IMR-90 (cell line): Measurements from ENCODE around the gene STRN4. TPM values are rescaled to one million over a fixed set of nuclear protein-coding genes. Genes with fewer than 3 reads are reported as not detected.

Source experiments
- ATAC-seq: fragments of 200-7000 bp; cut with Tn5 transposase; 2 replicates; pipeline ENCODE4 v1.9.1; 2020; ENCODE audit warnings: low read depth, mild to moderate bottlenecking, moderate library complexity
- BruUV-seq: library from RNA; stranded (reverse); fragments of 400-500 nt; replicated peaks from 2 replicates; lab custom pipeline; 2021; lab: Mats Ljungman, UMichigan
- CTCF ChIA-PET: fragments of 300-600 bp; formaldehyde crosslinking; extraction: SDS; loops from one replicate; lab custom pipeline; 2021; ENCODE audit warnings: antibody characterized with exemption; lab: Yijun Ruan, JAX
- POLR2A ChIA-PET: fragments of 300-600 bp; sonication (Branson Sonifier 250); formaldehyde crosslinking; loops from one replicate; lab custom pipeline; 2022; ENCODE audit warnings: antibody characterized with exemption; ENCODE audit not compliant: unreplicated experiment; lab: Charles Lee
- DNase-seq: peaks from one replicate; pipeline ENCODE4 v3.0.0; 2013
- H2AFZ ChIP-seq: replicated peaks from 2 replicates; pipeline ENCODE3; 2013; ENCODE audit warnings: low read length, mild to moderate bottlenecking; ENCODE audit not compliant: poor library complexity
- H2AK5ac ChIP-seq: 2 replicates; pipeline ENCODE4 v1.6.1; 2013; ENCODE audit warnings: low read depth, low read length, inconsistent platforms
- H2AK9ac ChIP-seq: replicated peaks from 2 replicates; pipeline ENCODE3; 2013; ENCODE audit warnings: mild to moderate bottlenecking, low read depth, low read length, moderate library complexity; ENCODE audit not compliant: poor library complexity
- H2BK120ac ChIP-seq: 2 replicates; pipeline ENCODE4 v1.6.1; 2013; ENCODE audit warnings: low read depth, low read length, inconsistent platforms
- H2BK15ac ChIP-seq: 3 replicates; pipeline ENCODE4 v1.6.1; 2013; ENCODE audit warnings: low read depth, low read length, inconsistent platforms
- H2BK20ac ChIP-seq: 2 replicates; pipeline ENCODE4 v1.6.1; 2013; ENCODE audit warnings: low read depth, mild to moderate bottlenecking, inconsistent platforms, low read length, moderate library complexity
- H2BK5ac ChIP-seq: 2 replicates; pipeline ENCODE4 v1.6.1; 2013; ENCODE audit warnings: mild to moderate bottlenecking, low read depth, low read length, inconsistent platforms; ENCODE audit not compliant: poor library complexity, severe bottlenecking
- H3K14ac ChIP-seq: replicated peaks from 2 replicates; pipeline ENCODE4 v1.6.1; 2013; ENCODE audit warnings: low read depth, low read length, inconsistent platforms
- H3K18ac ChIP-seq: 2 replicates; pipeline ENCODE4 v1.6.1; 2013; ENCODE audit warnings: low read depth, low read length, control low read depth
- H3K23ac ChIP-seq: 2 replicates; pipeline ENCODE4 v1.6.1; 2013; ENCODE audit warnings: low read depth, low read length, inconsistent platforms
- H3K27ac ChIP-seq: 2 replicates; pipeline ENCODE4 v1.5.1; 2013; ENCODE audit warnings: mild to moderate bottlenecking, control low read depth, low read length; ENCODE audit not compliant: insufficient read depth
- H3K27me3 ChIP-seq: 2 replicates; pipeline ENCODE4 v1.6.1; 2013; ENCODE audit warnings: low read length; ENCODE audit not compliant: control insufficient read depth, insufficient read depth
- H3K36me3 ChIP-seq: 2 replicates; pipeline ENCODE4 v1.6.1; 2013; ENCODE audit warnings: low read length, mixed read lengths; ENCODE audit not compliant: control insufficient read depth, insufficient read depth
- H3K4ac ChIP-seq: 2 replicates; pipeline ENCODE4 v1.6.1; 2013; ENCODE audit warnings: low read depth, low read length, inconsistent platforms
- H3K4me1 ChIP-seq: 2 replicates; pipeline ENCODE4 v1.6.1; 2013; ENCODE audit warnings: low read length, mixed read lengths; ENCODE audit not compliant: control insufficient read depth, insufficient read depth
- H3K4me2 ChIP-seq: 2 replicates; pipeline ENCODE4 v1.6.1; 2013; ENCODE audit warnings: low read depth, mild to moderate bottlenecking, control low read depth, low read length, moderate library complexity
- H3K4me3 ChIP-seq: 2 replicates; pipeline ENCODE4 v1.5.1; 2013; ENCODE audit warnings: low read depth, mild to moderate bottlenecking, control low read depth, low read length, moderate library complexity; ENCODE audit not compliant: insufficient read depth
- H3K56ac ChIP-seq: 2 replicates; pipeline ENCODE4 v1.6.1; 2013; ENCODE audit warnings: low read length, inconsistent platforms; ENCODE audit not compliant: insufficient read depth; ENCODE audit errors: extremely low read depth
- H3K79me1 ChIP-seq, 2 experiments: 2 replicates each; pipeline ENCODE4 v1.6.1; 2013; ENCODE audit warnings: low read length in 2 of 2, inconsistent platforms in 1 of 2, low read depth in 1 of 2
- H3K9ac ChIP-seq: 2 replicates; pipeline ENCODE4 v1.6.1; 2013; ENCODE audit warnings: low read depth, low read length, control low read depth
- H3K9me1 ChIP-seq: 2 replicates; pipeline ENCODE4 v1.6.1; 2013; ENCODE audit warnings: low read length, inconsistent platforms; ENCODE audit not compliant: insufficient read depth
- H3K9me3 ChIP-seq: 2 replicates; pipeline ENCODE4 v1.6.1; 2013; ENCODE audit warnings: low read length; ENCODE audit not compliant: control insufficient read depth, insufficient read depth
- H4K20me1 ChIP-seq: 2 replicates; pipeline ENCODE4 v1.6.1; 2013; ENCODE audit warnings: low read length, inconsistent platforms; ENCODE audit not compliant: insufficient read depth
- H4K5ac ChIP-seq: 2 replicates; pipeline ENCODE4 v1.6.1; 2013; ENCODE audit warnings: mild to moderate bottlenecking, low read depth, low read length, control low read depth
- H4K8ac ChIP-seq, 2 experiments: 2 replicates each; pipeline ENCODE4 v1.6.1; 2013; ENCODE audit warnings: low read depth in 2 of 2, low read length in 2 of 2, control low read depth in 1 of 2, inconsistent platforms in 1 of 2
- H4K91ac ChIP-seq: 2 replicates; pipeline ENCODE4 v1.6.1; 2013; ENCODE audit warnings: low read depth, low read length, inconsistent platforms; ENCODE audit not compliant: insufficient read depth
- BHLHE40 ChIP-seq: fragments of 150-350 bp; IDR thresholded peaks from 2 replicates; pipeline ENCODE4 v1.6.1; 2016; ENCODE audit warnings: mild to moderate bottlenecking, low read depth, low read length
- CEBPB ChIP-seq: IDR thresholded peaks from 2 replicates; pipeline ENCODE4 v1.6.1; 2012; ENCODE audit warnings: low read depth, low read length, improper control_type of control experiment
- CHD1 ChIP-seq: IDR thresholded peaks from 2 replicates; pipeline ENCODE4 v1.6.1; 2012; ENCODE audit warnings: low read depth, low read length, improper control_type of control experiment
- ELK1 ChIP-seq: fragments of 150-350 bp; IDR thresholded peaks from 2 replicates; pipeline ENCODE4 v1.6.1; 2016; ENCODE audit warnings: low read depth, mild to moderate bottlenecking, low read length, moderate library complexity, borderline replicate concordance
- FOS ChIP-seq: fragments of 150-350 bp; IDR thresholded peaks from 2 replicates; pipeline ENCODE4 v1.6.1; 2016; ENCODE audit warnings: low read depth, low read length
- MAFK ChIP-seq: IDR thresholded peaks from 2 replicates; pipeline ENCODE4 v1.6.1; 2012; ENCODE audit warnings: low read depth, low read length, improper control_type of control experiment
- MAZ ChIP-seq: IDR thresholded peaks from 2 replicates; pipeline ENCODE4 v1.6.1; 2012; ENCODE audit warnings: low read depth, mild to moderate bottlenecking, low read length, improper control_type of control experiment, moderate library complexity, borderline replicate concordance
- MXI1 ChIP-seq: IDR thresholded peaks from 2 replicates; pipeline ENCODE4 v1.6.1; 2012; ENCODE audit warnings: low read depth, mild to moderate bottlenecking, low read length, moderate library complexity, borderline replicate concordance
- NFE2L2 ChIP-seq: fragments of 150-350 bp; IDR thresholded peaks from 2 replicates; pipeline ENCODE4 v1.6.1; 2016; ENCODE audit warnings: low read depth, mild to moderate bottlenecking, low read length
- POLR2A ChIP-seq: IDR thresholded peaks from 2 replicates; pipeline ENCODE4 v1.6.1; 2012; ENCODE audit warnings: mild to moderate bottlenecking, low read depth, low read length
- RAD21 ChIP-seq: IDR thresholded peaks from 2 replicates; pipeline ENCODE4 v1.6.1; 2012; ENCODE audit warnings: low read length, improper control_type of control experiment
- RCOR1 ChIP-seq: IDR thresholded peaks from 2 replicates; pipeline ENCODE4 v1.6.1; 2012; ENCODE audit warnings: mild to moderate bottlenecking, low read length, improper control_type of control experiment; ENCODE audit not compliant: insufficient replicate concordance
- RFX5 ChIP-seq: IDR thresholded peaks from 2 replicates; pipeline ENCODE4 v1.8.0; 2012; ENCODE audit warnings: low read depth, mild to moderate bottlenecking, low read length, moderate library complexity
- SMC3 ChIP-seq: fragments of 150-350 bp; IDR thresholded peaks from 2 replicates; pipeline ENCODE4 v1.6.1; 2016; ENCODE audit warnings: low read depth, mild to moderate bottlenecking, antibody characterized with exemption, low read length, moderate library complexity
- USF2 ChIP-seq: fragments of 150-350 bp; IDR thresholded peaks from 2 replicates; pipeline ENCODE4 v1.6.1; 2017; ENCODE audit warnings: mild to moderate bottlenecking, antibody characterized with exemption, low read length, low read depth
- WGBS, 2 experiments: methylation state at CpG; one replicate each; pipeline versions ENCODE4 v1.1.5 to v1.1.7; 2013; ENCODE audit warnings: missing lambda C conversion rate in 2 of 2; ENCODE audit not compliant: insufficient read length in 1 of 2; ENCODE audit errors: extremely low coverage in 2 of 2; 5-methylcytosine and 5-hydroxymethylcytosine counted together
- dilution Hi-C: fragments of 300-500 bp; cut with HindIII; formaldehyde crosslinking; loops from one replicate; pipeline ENCODE4 v1.14.3; 2018; ENCODE audit warnings: low sequenced_read_pairs; ENCODE audit not compliant: unreplicated experiment
- in situ Hi-C: fragments of 300-500 bp; cut with MboI; formaldehyde crosslinking; loops from 3 replicates; pipeline ENCODE4 v1.14.3; 2019; ENCODE audit warnings: low sequenced_read_pairs, inconsistent platforms, mixed read lengths
- intact Hi-C: fragments of 100-400 bp; cut with micrococcal nuclease; formaldehyde crosslinking; loops from 2 replicates; pipeline ENCODE4 v1.10.0; 2022
- polyA plus RNA-seq, 3 experiments: library from polyadenylated mRNA; depleted of rRNA; stranded (reverse); fragments of >200 nt; gene quantifications; 2 replicates each; pipeline ENCODE4 v1.2.3, GENCODE V29; 2012; ENCODE audit warnings: low replicate concordance in 1 of 3
- total RNA-seq: library from RNA; depleted of rRNA; stranded (reverse); fragments of >200 nt; gene quantifications from 2 replicates; pipeline ENCODE4 v1.2.3, GENCODE V29; 2012

The STRN4 gene
- total and polyA plus RNA-seq, 2 of the 4 experiments (the other 2 are of a cell fraction): 36.7 to 112 TPM

DNA sequence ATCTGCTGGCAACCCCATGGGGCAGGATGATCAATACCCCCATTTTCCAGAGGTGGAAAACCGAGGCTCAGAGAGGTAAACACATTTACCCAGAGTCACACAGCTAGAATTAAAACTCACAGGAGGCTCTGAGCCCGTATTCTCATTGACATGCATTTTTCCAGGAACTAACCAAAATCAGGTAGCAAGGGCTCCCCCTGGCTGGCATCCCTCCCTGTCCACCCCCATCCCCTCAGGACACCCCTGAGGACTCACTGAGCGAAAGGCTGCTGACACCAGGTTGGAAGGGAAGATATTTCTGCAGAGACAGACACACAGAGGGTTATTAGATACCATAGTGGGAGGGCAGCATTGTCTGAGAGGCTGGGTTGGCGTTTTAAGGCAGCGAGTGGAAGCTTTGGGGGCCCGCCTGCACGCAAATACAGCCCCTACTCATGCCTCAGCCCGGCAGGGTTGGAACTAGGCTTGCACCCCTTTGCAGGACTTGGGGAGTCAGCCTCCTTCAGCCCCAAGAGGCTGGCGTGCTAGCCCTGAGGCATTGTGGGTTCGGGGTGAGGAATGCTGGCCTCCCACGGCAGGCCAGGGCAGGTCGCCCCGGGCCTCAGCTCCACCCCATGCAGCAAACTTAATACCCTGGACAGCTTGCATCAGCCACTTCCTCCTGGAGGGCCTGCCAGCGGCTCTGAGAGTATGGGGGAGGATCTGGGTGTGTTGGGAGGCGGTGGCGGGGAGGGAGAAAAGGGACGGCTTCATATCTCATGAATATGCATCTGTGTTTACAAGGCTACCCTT, 38.2 kb upstream of the STRN4 start:
- intact Hi-C loops (loop anchor here (1.0 kb wide), 1 partner anchor 24 kb away; no protein-coding TSS in a partner anchor), in situ Hi-C loops (loop anchor here (10.0 kb wide), 1 partner anchor 60 kb away; no protein-coding TSS in a partner anchor), dilution Hi-C loops (no loop called here)
- Histone ChIP-seq H3K27me3 (no peaks in the 10 kb centered on the region), H2BK5ac (peak overlapping the region; percentile 90), H3K56ac (peak overlapping the region; percentile 96), H3K4ac (peak overlapping the region; percentile 100), H3K4me2 (peak overlapping the region; percentile 82), H3K4me1 (peaks cover 11% of the 10 kb centered on the region), H3K9me3 (no peaks in the 10 kb centered on the region), H4K20me1 (peaks cover 73% of the 10 kb centered on the region), H2BK20ac (peak overlapping the region; percentile 95), H3K23ac (peak overlapping the region; percentile 97), H3K79me1 (peaks cover 24 to 71% of the 10 kb centered on the region in 2 experiments; a peak in 3 of 4 replicates), H3K27ac (peak overlapping the region; percentile 89), H3K18ac (peak overlapping the region; percentile 77), H2AK5ac (peak overlapping the region; percentile 97), H3K14ac (peak overlapping the region; percentile 99), H4K91ac (peak overlapping the region; percentile 100), H3K36me3 (peaks cover 48% of the 10 kb centered on the region), H3K9me1 (peaks cover 7% of the 10 kb centered on the region; the same call in 1 of the 2 replicates), H2BK15ac (peak overlapping the region; percentile 62; the same call in 2 of the 3 replicates), H2AFZ (peak overlapping the region; percentile 91), H3K4me3 (peak overlapping the region; percentile 97), H2BK120ac (peak overlapping the region; percentile 97), H2AK9ac (peak overlapping the region; percentile 100), H4K5ac (peak overlapping the region; percentile 65), H4K8ac (peak overlapping the region; percentile 63 to 97; a peak in 3 of 4 replicates), H3K9ac (peak overlapping the region; percentile 99)
- CTCF ChIA-PET: interaction anchor here (1.2 kb wide), 1 partner anchor 47 kb away, joined by 4 read pairs; no protein-coding TSS in a partner anchor
- DNase-seq (peak; percentile 95), ATAC-seq (peak; percentile 64)
- no CpG with 5 or more reads among the region's 17 CpGs for WGBS, 2 experiments
- POLR2A ChIA-PET: interaction anchor here (0.7 to 1.0 kb wide), 2 partner anchors 56 to 57 kb away, joined by 3 read pairs; no protein-coding TSS in a partner anchor
- BruUV-seq: no TSS peak
- TF ChIP-seq RCOR1: no peak
- TF ChIP-seq CHD1: no peak
- TF ChIP-seq FOS: no peak
- peak; percentile 81; the same call in 1 of the 2 replicates for TF ChIP-seq MAZ
- no peak for TF ChIP-seq USF2
- 0 out of 2 replicates have a peak, but pooled peaks have one; percentile 2 for TF ChIP-seq SMC3
- TF ChIP-seq ELK1: no peak
- no peak; the same call in 1 of the 2 replicates for TF ChIP-seq MAFK
- no peak for TF ChIP-seq NFE2L2
- peak; percentile 64; the same call in 1 of the 2 replicates for TF ChIP-seq MXI1
- TF ChIP-seq RFX5: no peak
- no peak for TF ChIP-seq BHLHE40
- TF ChIP-seq RAD21: peak; percentile 13; the same call in 1 of the 2 replicates
- TF ChIP-seq CEBPB: peak; percentile 94
- no peak for TF ChIP-seq POLR2A
